GM12891 (cell line): ENCODE results near the gene EEF1AKMT3.
A peak's percentile ranks its signal among the peaks of the same experiment; 100 is the strongest.

Experiments used
- PAX5 ChIP-seq: IDR thresholded peaks from 2 replicates; pipeline ENCODE4 v1.6.1; 2011; ENCODE audit warnings: low read length, moderate library complexity, mild to moderate bottlenecking; ENCODE audit not compliant: insufficient read depth, severe bottlenecking
- POLR2A ChIP-seq: IDR thresholded peaks from 2 replicates; pipeline ENCODE4 v1.6.1; 2011; ENCODE audit warnings: low read depth, low read length, control low read depth
- POLR2AphosphoS5 ChIP-seq: IDR thresholded peaks from 2 replicates; pipeline ENCODE4 v1.6.1; 2011; ENCODE audit warnings: low read depth, low read length, control low read depth
- POU2F2 ChIP-seq: IDR thresholded peaks from 2 replicates; pipeline ENCODE4 v1.6.1; 2011; ENCODE audit warnings: low read depth, mild to moderate bottlenecking, control low read depth, low read length, moderate library complexity
- SPI1 ChIP-seq: IDR thresholded peaks from 2 replicates; pipeline ENCODE4 v1.6.1; 2011; ENCODE audit warnings: low read depth, low read length, control low read depth

- TF ChIP-seq POLR2AphosphoS5 (no peak), POLR2A (no peak), SPI1 (peak; percentile 66), POU2F2 (no peak), PAX5 (no peak)
These were observed 47.3 kb upstream of the EEF1AKMT3 start for GRCh38 chr12:57724936-57725740.
